Vagina (tissue), 2 donors: ENCODE measurements around the gene CCNK. TPM values are rescaled to one million over a fixed set of nuclear protein-coding genes. Genes with fewer than 3 reads are reported as not detected.

Experiments used
- DNase-seq, 2 donors: peaks; one replicate each; pipeline ENCODE4 v3.0.0-alpha.2; 2017; ENCODE audit errors: extremely low spot score in 2 of 2
- H3K27ac ChIP-seq: fragments of 200-600 bp; sonication (generic); one replicate; pipeline ENCODE4 v1.5.1; 2019
- H3K27me3 ChIP-seq: fragments of 200-600 bp; sonication (generic); one replicate; pipeline ENCODE4 v1.5.1; 2019
- H3K36me3 ChIP-seq, 2 donors: fragments of 200-600 bp; sonication (generic); one replicate each; pipeline ENCODE4 v1.5.1; 2017 to 2019
- H3K4me1 ChIP-seq: fragments of 200-600 bp; sonication (generic); one replicate; pipeline ENCODE4 v1.5.1; 2019
- H3K4me3 ChIP-seq, 2 donors: fragments of 200-600 bp; sonication (generic); 1 replicate in 1 of 2; 2 replicates in 1 of 2; pipeline ENCODE4 v1.5.1; 2016 to 2019
- H3K9me3 ChIP-seq: fragments of 200-600 bp; sonication (generic); one replicate; pipeline ENCODE4 v1.5.1; 2019
- POLR2A ChIP-seq, 2 donors: fragments of 450-650 bp; IDR thresholded peaks; one replicate each; pipeline ENCODE4 v1.6.1; 2017; ENCODE audit warnings: antibody characterized with exemption in 2 of 2, mild to moderate bottlenecking in 2 of 2, moderate library complexity in 2 of 2
- POLR2AphosphoS5 ChIP-seq, 2 donors: sonication (generic); formaldehyde crosslinking; IDR thresholded peaks; one replicate each; pipeline ENCODE4 v1.9.0; 2017; ENCODE audit warnings: antibody characterized with exemption in 2 of 2, mild to moderate bottlenecking in 2 of 2, low read depth in 1 of 2; ENCODE audit not compliant: insufficient read depth in 1 of 2
- intact Hi-C: fragments of 100-400 bp; cut with DNase I; formaldehyde crosslinking; loops from one replicate; pipeline ENCODE4 v1.15.1; 2023
- total RNA-seq: library from RNA; depleted of rRNA; stranded (reverse); fragments of >200 nt; gene quantifications from one replicate; pipeline ENCODE4 v1.2.3, GENCODE V29; 2016
- TF ChIP-seq, protein P1 (sequence below), 3 experiments: fragments of 450-650 bp in 2 of 3; fragments of 200-600 bp in 1 of 3; sonication (generic) in 1 of 3; IDR thresholded peaks; one replicate each; pipeline ENCODE4 v1.5.1; 2017 to 2019; ENCODE audit warnings: antibody characterized with exemption in 3 of 3, mild to moderate bottlenecking in 2 of 3, moderate library complexity in 2 of 3

Gene CCNK
- total RNA-seq, 1 donor from 2014 or later: 27.5 TPM

GRCh38 chr14:99452968-99453367, 28.2 kb upstream of the CCNK start:
- Histone ChIP-seq H3K4me3 (no peak overlapping the region), H3K27ac (no peak overlapping the region), H3K9me3 (no peaks in the 10 kb centered on the region), H3K27me3 (no peaks in the 10 kb centered on the region), H3K4me1 (peaks cover 4% of the 10 kb centered on the region), H3K36me3 (peaks cover 6 to 58% of the 10 kb centered on the region in 2 donors)
- intact Hi-C loops: no loop called here
- TF ChIP-seq POLR2AphosphoS5 (IDR thresholded peaks at IDR 0.05; ENCODE audit: insufficient read depth in 1 of 2, low read depth in 1 of 2) (no peak), POLR2A (IDR thresholded peaks at IDR 0.05) (no peak)
- TF ChIP-seq, protein P1, sequence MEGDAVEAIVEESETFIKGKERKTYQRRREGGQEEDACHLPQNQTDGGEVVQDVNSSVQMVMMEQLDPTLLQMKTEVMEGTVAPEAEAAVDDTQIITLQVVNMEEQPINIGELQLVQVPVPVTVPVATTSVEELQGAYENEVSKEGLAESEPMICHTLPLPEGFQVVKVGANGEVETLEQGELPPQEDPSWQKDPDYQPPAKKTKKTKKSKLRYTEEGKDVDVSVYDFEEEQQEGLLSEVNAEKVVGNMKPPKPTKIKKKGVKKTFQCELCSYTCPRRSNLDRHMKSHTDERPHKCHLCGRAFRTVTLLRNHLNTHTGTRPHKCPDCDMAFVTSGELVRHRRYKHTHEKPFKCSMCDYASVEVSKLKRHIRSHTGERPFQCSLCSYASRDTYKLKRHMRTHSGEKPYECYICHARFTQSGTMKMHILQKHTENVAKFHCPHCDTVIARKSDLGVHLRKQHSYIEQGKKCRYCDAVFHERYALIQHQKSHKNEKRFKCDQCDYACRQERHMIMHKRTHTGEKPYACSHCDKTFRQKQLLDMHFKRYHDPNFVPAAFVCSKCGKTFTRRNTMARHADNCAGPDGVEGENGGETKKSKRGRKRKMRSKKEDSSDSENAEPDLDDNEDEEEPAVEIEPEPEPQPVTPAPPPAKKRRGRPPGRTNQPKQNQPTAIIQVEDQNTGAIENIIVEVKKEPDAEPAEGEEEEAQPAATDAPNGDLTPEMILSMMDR (IDR thresholded peaks at IDR 0.05): no peak
- no peak for DNase-seq

DNA sequence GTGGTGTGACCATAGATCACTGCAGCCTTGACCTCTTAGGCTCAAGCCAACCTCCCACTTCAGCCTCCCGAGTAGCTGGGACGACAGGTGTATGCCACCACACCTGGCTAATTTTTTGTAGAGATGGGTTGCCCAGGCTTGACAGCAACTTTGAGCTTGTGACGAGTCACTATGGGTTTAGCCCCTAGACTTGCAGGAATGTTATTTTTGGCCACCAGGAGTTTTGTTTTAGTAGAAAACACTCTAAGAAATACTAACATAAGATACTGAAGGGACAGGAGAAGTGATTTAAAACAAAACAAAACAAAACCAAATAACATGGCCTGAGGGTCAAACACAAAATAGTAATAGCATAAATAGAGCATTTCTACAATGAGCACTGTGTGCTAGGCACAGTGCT, 27.0 kb upstream of the CCNK start:
- intact Hi-C loops: no loop called here
- H3K4me3 ChIP-seq: no peak overlapping the region
- peaks cover under 1 to 53% of the 10 kb centered on the region in 2 donors for H3K36me3 ChIP-seq
- H3K27ac ChIP-seq: no peak overlapping the region
- H3K9me3 ChIP-seq: no peaks in the 10 kb centered on the region
- no peak for DNase-seq
- no peaks in the 10 kb centered on the region for H3K27me3 ChIP-seq
- no peak for TF ChIP-seq POLR2A (IDR thresholded peaks at IDR 0.05)
- TF ChIP-seq, protein P1 (IDR thresholded peaks at IDR 0.05): no peak
- no peak for TF ChIP-seq POLR2AphosphoS5 (IDR thresholded peaks at IDR 0.05; ENCODE audit: insufficient read depth in 1 of 2, low read depth in 1 of 2)
- no peaks in the 10 kb centered on the region for H3K4me1 ChIP-seq

DNA sequence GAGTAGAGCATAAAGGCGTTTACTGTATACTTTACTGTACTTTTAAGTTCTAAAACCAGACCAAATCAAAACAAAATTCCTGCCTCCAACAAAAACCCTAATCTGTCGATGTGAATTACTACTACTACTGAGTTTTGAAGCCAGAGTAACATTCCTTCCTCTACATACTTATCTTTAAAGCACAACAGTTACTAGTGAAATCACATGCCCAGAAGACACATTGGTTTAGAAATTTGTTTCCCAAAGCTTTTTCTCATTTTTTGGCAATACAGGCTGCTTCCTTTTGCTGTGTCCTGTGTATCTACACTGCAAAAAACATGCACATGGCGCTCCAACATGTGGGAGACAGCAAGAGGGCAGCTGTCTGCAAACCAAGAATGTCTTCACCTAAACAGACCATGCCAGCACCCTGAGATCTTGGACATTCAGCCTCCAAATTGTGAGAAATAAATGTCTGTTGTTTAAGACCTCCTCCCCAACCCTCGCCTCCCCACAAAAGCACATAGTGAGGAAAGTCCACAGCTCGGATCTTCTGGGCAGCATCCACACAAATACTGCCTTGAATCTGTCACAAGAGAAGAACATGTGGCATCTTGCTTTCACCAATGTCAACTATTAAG, 21.6 kb upstream of the CCNK start:
- no peak overlapping the region for H3K4me3 ChIP-seq
- peaks cover 0 to 47% of the 10 kb centered on the region in 2 donors for H3K36me3 ChIP-seq
- peak; percentile 54 to 55 for DNase-seq
- intact Hi-C loops: no loop called here
- H3K27me3 ChIP-seq: no peaks in the 10 kb centered on the region
- no peaks in the 10 kb centered on the region for H3K9me3 ChIP-seq
- H3K27ac ChIP-seq: no peak overlapping the region
- TF ChIP-seq POLR2AphosphoS5 (IDR thresholded peaks at IDR 0.05; ENCODE audit: insufficient read depth in 1 of 2, low read depth in 1 of 2): no peak
- TF ChIP-seq POLR2A (IDR thresholded peaks at IDR 0.05): no peak
- TF ChIP-seq, protein P1 (IDR thresholded peaks at IDR 0.05): no peak
- H3K4me1 ChIP-seq: no peaks in the 10 kb centered on the region

DNA sequence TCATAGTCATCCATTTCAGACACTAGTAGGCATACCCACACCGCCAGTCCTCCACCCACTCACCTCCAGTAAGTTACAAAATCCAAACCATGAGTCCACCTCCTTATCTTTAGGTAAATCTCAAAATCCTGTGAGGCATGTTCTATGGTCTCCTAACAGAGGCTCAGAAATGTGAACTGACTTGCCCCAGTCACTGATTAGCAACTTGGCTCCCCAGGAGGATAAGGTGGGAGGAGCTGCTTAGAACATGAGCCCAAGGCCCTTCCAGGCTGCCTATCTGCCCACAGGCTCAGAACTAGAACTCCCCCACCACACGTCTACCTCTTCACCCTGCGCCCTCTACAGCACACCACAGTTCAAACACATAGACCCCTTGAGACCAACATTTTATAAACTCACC, 20.4 kb upstream of the CCNK start:
- DNase-seq: peak in 1 of 2 donors; percentile 42
- peaks cover 0 to 58% of the 10 kb centered on the region in 2 donors for H3K36me3 ChIP-seq
- TF ChIP-seq POLR2AphosphoS5 (IDR thresholded peaks at IDR 0.05; ENCODE audit: insufficient read depth in 1 of 2, low read depth in 1 of 2) (no peak), POLR2A (IDR thresholded peaks at IDR 0.05) (no peak)
- TF ChIP-seq, protein P1 (IDR thresholded peaks at IDR 0.05): no peak
- H3K9me3 ChIP-seq: no peaks in the 10 kb centered on the region
- intact Hi-C loops: no loop called here
- no peaks in the 10 kb centered on the region for H3K4me1 ChIP-seq
- H3K4me3 ChIP-seq: no peak overlapping the region
- no peaks in the 10 kb centered on the region for H3K27me3 ChIP-seq
- no peak overlapping the region for H3K27ac ChIP-seq

DNA sequence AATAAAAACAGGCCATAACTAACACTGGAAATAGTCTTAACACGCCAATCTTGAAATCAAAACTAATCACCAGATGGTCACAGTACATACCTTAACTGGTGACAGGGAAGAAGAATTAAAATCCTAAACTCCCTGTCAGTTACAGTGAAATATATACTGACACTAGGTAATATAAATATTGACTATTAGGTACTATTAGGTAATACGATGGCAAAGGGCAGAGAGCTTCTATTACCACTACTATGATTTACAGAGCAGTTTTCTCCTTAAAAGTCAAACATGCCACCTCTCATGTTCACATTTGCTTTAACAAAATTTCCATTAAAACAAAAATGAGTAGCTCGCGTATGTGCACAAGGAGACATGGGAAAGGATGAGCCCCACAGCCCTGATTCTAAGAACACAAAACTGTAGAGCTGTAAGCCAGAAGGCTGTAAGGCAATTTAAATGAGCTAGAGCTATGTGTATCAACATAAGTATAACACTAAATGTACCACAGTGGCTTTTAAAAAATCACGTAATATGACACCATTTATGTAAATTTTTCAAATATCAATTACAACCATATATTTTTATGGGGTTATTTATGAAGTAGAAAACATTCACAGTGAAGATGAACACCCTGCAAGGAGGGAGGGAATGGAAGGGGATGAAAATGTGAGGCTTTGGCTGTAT, 19.7 kb upstream of the CCNK start:
- intact Hi-C loops: no loop called here
- Histone ChIP-seq H3K4me1 (no peaks in the 10 kb centered on the region), H3K4me3 (no peak overlapping the region), H3K9me3 (no peaks in the 10 kb centered on the region), H3K27ac (no peak overlapping the region), H3K36me3 (peaks cover 0 to 53% of the 10 kb centered on the region in 2 donors), H3K27me3 (no peaks in the 10 kb centered on the region)
- no peak for TF ChIP-seq POLR2AphosphoS5 (IDR thresholded peaks at IDR 0.05; ENCODE audit: insufficient read depth in 1 of 2, low read depth in 1 of 2)
- no peak for TF ChIP-seq POLR2A (IDR thresholded peaks at IDR 0.05)
- TF ChIP-seq, protein P1 (IDR thresholded peaks at IDR 0.05): no peak
- DNase-seq: no peak
